ENCODE measurements around the gene ARHGEF26. TPM values are rescaled to one million over a fixed set of nuclear protein-coding genes. Genes with fewer than 3 reads are reported as not detected.

Gene ARHGEF26
- polyA plus RNA-seq, 3 donors: 0.05 TPM; not detected in 2

- Histone ChIP-seq H3K27me3 (ENCODE audit: control insufficient read depth in 2 of 2, insufficient read depth in 2 of 2, low read length in 2 of 2) (no peaks in the 10 kb centered on the region), H3K4me3 (replicated peaks in 1 of 3; ENCODE audit: low read depth in 2 of 3, low read length in 3 of 3) (no peak overlapping the region), H2AFZ (ENCODE audit: insufficient read depth, low read depth, low read length, poor library complexity, severe bottlenecking) (no peak overlapping the region), H3K9me3 (replicated peaks in 1 of 2; ENCODE audit: control insufficient read depth in 1 of 2, insufficient read depth in 1 of 2, low read length in 2 of 2) (no peaks in the 10 kb centered on the region), H4K20me1 (ENCODE audit: insufficient read depth, low read length) (no peaks in the 10 kb centered on the region), H3K27ac (ENCODE audit: low read depth in 1 of 2, low read length in 2 of 2) (no peak overlapping the region), H3K4me1 (ENCODE audit: control insufficient read depth in 1 of 2, insufficient read depth in 2 of 2, low read length in 2 of 2) (peaks cover under 1 to 2% of the 10 kb centered on the region in 2 donors), H3K4me2 (replicated peaks; ENCODE audit: extremely low read depth, low read length, poor library complexity, severe bottlenecking) (no peak overlapping the region), H3K9ac (ENCODE audit: insufficient read depth, low read length, poor library complexity, severe bottlenecking) (no peak overlapping the region), H3K79me2 (ENCODE audit: insufficient read depth, low read length) (no peaks in the 10 kb centered on the region), H3K36me3 (replicated peaks in 1 of 2; ENCODE audit: control insufficient read depth in 1 of 2, insufficient read depth in 2 of 2, low read length in 2 of 2) (peaks cover 91 to 98% of the 10 kb centered on the region in 2 donors)
- no peak for DNase-seq
- Mint-ChIP-seq H3K9me3 (no peaks in the 10 kb centered on the region), H3K4me1 (peaks cover 3% of the 10 kb centered on the region), H3K36me3 (peaks cover 81 to 85% of the 10 kb centered on the region in 2 donors), H3K27ac (no peak overlapping the region), H3K4me3 (no peak overlapping the region), H3K27me3 (ENCODE audit: low read depth in 3 of 3) (no peaks in the 10 kb centered on the region)
- TF ChIP-seq, protein P1, sequence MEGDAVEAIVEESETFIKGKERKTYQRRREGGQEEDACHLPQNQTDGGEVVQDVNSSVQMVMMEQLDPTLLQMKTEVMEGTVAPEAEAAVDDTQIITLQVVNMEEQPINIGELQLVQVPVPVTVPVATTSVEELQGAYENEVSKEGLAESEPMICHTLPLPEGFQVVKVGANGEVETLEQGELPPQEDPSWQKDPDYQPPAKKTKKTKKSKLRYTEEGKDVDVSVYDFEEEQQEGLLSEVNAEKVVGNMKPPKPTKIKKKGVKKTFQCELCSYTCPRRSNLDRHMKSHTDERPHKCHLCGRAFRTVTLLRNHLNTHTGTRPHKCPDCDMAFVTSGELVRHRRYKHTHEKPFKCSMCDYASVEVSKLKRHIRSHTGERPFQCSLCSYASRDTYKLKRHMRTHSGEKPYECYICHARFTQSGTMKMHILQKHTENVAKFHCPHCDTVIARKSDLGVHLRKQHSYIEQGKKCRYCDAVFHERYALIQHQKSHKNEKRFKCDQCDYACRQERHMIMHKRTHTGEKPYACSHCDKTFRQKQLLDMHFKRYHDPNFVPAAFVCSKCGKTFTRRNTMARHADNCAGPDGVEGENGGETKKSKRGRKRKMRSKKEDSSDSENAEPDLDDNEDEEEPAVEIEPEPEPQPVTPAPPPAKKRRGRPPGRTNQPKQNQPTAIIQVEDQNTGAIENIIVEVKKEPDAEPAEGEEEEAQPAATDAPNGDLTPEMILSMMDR (IDR thresholded peaks at IDR 0.05): no peak
- no CpG with 5 or more reads among the region's 1 CpG for WGBS (ENCODE audit: insufficient coverage)
- intact Hi-C loops (cut with micrococcal nuclease): no loop called here
These were observed 159.0 kb downstream of the ARHGEF26 start for GRCh38 chr3:154280161-154280560.

DNA sequence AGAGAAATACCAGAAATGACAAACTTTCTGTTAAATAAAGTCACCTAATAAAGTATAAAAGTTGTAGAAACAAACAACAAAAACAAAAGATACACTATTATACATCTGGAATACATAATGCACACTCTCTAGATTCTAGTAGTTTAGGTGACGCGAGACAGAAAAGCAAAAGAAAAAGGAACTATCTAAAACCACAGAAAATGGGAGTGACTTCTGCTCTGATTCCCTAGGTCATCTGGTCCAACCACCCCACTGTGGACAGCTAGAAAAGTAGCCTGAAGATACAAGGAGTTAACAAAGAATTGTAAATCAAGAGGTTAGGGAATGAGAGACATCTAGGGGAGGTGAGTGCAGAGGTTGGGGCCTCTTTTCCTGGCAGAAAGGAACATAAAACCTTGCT, 164.0 kb downstream of the ARHGEF26 start:
- Histone ChIP-seq H3K4me1 (ENCODE audit: control insufficient read depth in 1 of 2, insufficient read depth in 2 of 2, low read length in 2 of 2) (peaks cover 3 to 7% of the 10 kb centered on the region in 2 donors), H3K9ac (ENCODE audit: insufficient read depth, low read length, poor library complexity, severe bottlenecking) (no peak overlapping the region), H4K20me1 (ENCODE audit: insufficient read depth, low read length) (no peaks in the 10 kb centered on the region), H3K79me2 (ENCODE audit: insufficient read depth, low read length) (no peaks in the 10 kb centered on the region), H3K36me3 (replicated peaks in 1 of 2; ENCODE audit: control insufficient read depth in 1 of 2, insufficient read depth in 2 of 2, low read length in 2 of 2) (peaks cover 80 to 82% of the 10 kb centered on the region in 2 donors), H3K4me3 (replicated peaks in 1 of 3; ENCODE audit: low read depth in 2 of 3, low read length in 3 of 3) (no peak overlapping the region), H2AFZ (ENCODE audit: insufficient read depth, low read depth, low read length, poor library complexity, severe bottlenecking) (no peak overlapping the region), H3K27me3 (ENCODE audit: control insufficient read depth in 2 of 2, insufficient read depth in 2 of 2, low read length in 2 of 2) (no peaks in the 10 kb centered on the region), H3K9me3 (replicated peaks in 1 of 2; ENCODE audit: control insufficient read depth in 1 of 2, insufficient read depth in 1 of 2, low read length in 2 of 2) (no peaks in the 10 kb centered on the region), H3K4me2 (replicated peaks; ENCODE audit: extremely low read depth, low read length, poor library complexity, severe bottlenecking) (no peak overlapping the region), H3K27ac (ENCODE audit: low read depth in 1 of 2, low read length in 2 of 2) (peak overlapping the region in 1 of 2 donors; percentile 18)
- DNase-seq: peak; percentile 0 to 24 (median 5)
- Mint-ChIP-seq H3K4me1 (peaks cover 7% of the 10 kb centered on the region), H3K36me3 (peaks cover 72 to 87% of the 10 kb centered on the region in 2 donors), H3K27ac (peak overlapping the region in 1 of 7 donors; percentile 11), H3K9me3 (no peaks in the 10 kb centered on the region), H3K27me3 (ENCODE audit: low read depth in 3 of 3) (no peaks in the 10 kb centered on the region), H3K4me3 (no peak overlapping the region)
- WGBS (ENCODE audit: insufficient coverage): no CpG with 5 or more reads among the region's 2 CpGs
- TF ChIP-seq, protein P1 (IDR thresholded peaks at IDR 0.05): no peak
- intact Hi-C loops (cut with micrococcal nuclease): no loop called here
